Body of pancreas (tissue), 4 donors: ENCODE data around the gene RFESD. TPM values are rescaled to one million over a fixed set of nuclear protein-coding genes. Genes with fewer than 3 reads are reported as not detected.
"Not testable (repeated sequence)": the region's sequence is repeated elsewhere in the genome, so short reads cannot be mapped to it uniquely, and the experiment has no call there.

Source experiments
- ATAC-seq: fragments of 150-250 bp; one replicate; pipeline ENCODE4 v1.9.1; 2016
- DNase-seq, 4 donors: peaks; one replicate each; pipeline ENCODE4 v3.0.0-alpha.2; 2019
- H3K27ac ChIP-seq, 4 donors: fragments of 200-600 bp; sonication (generic); 1 replicate in 3 of 4; 2 replicates in 1 of 4; pipeline versions ENCODE4 v1.5.1 to v1.6.1; 2016 to 2019; ENCODE audit warnings: mild to moderate bottlenecking in 1 of 4, mixed read lengths in 1 of 4, moderate library complexity in 1 of 4
- H3K27me3 ChIP-seq, 2 donors: fragments of 200-600 bp; sonication (generic); one replicate each; pipeline ENCODE4 v1.6.0; 2016; ENCODE audit warnings: mild to moderate bottlenecking in 1 of 2
- H3K36me3 ChIP-seq, 2 donors: fragments of 200-600 bp; sonication (generic); replicated peaks in 1 of 2; 2 replicates each; pipeline ENCODE4 v1.5.1; 2016; ENCODE audit warnings: low read depth in 2 of 2; ENCODE audit not compliant: insufficient read depth in 1 of 2
- H3K4me1 ChIP-seq: fragments of 200-600 bp; sonication (generic); one replicate; pipeline ENCODE4 v1.6.0; 2016
- H3K4me3 ChIP-seq, 2 donors: fragments of 200-600 bp; sonication (generic); 1 replicate in 1 of 2; 2 replicates in 1 of 2; pipeline ENCODE4 v1.5.1; 2016 to 2019
- H3K9me3 ChIP-seq, 3 donors: fragments of 200-600 bp; sonication (generic); 1 replicate in 2 of 3; 2 replicates in 1 of 3; pipeline ENCODE4 v1.5.1; 2016
- POLR2A ChIP-seq, 3 donors: fragments of 450-650 bp; IDR thresholded peaks; one replicate each; pipeline ENCODE4 v1.6.1; 2016; ENCODE audit warnings: antibody characterized with exemption in 3 of 3, mild to moderate bottlenecking in 2 of 3
- WGBS, 2 donors: methylation state at CpG; one replicate each; pipeline ENCODE4 v1.1.5; 2017; 5-methylcytosine and 5-hydroxymethylcytosine counted together
- intact Hi-C: fragments of 100-400 bp; cut with DNase I; formaldehyde crosslinking; loops from one replicate; pipeline ENCODE4 v1.15.1; 2023
- total RNA-seq, 2 donors: library from RNA; depleted of rRNA; stranded (reverse); fragments of >200 nt; gene quantifications; one replicate each; pipeline ENCODE4 v1.1.0, GENCODE V29; 2016
- TF ChIP-seq, protein P1 (sequence below), 7 experiments: fragments of 450-650 bp in 4 of 7; fragments of 200-600 bp in 3 of 7; sonication (generic) in 3 of 7; IDR thresholded peaks; one replicate each; pipeline ENCODE4 v1.5.1; 2016 to 2019; ENCODE audit warnings: antibody characterized with exemption in 7 of 7

RFESD gene
- total RNA-seq, 2 donors from 2014 or later = 9.3 TPM; not detected in 1

DNA sequence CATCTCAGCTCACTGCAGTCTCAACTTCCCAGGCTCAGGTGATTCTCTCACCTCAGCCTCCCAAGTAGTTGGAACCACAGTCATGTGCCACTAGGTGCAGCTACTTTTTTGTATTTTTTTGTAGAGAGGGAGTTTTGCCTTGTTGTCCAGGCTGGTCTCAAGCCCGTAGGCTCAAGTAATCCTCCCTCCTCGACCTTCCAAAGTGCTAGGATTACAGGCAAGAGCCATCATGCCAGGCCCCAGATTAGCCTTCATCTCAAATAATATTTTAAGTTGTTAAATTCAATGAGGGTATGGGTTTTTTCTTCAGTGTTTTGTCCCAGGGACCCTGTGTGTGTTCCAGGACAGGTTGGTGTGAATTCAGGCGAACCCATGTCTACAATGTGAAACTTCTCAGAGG, 12.5 kb upstream of the RFESD start:
- Histone ChIP-seq H3K4me3 (no peak overlapping the region), H3K9me3 (no peaks in the 10 kb centered on the region), H3K4me1 (peaks cover 15% of the 10 kb centered on the region), H3K27ac (no peak overlapping the region), H3K27me3 (no peaks in the 10 kb centered on the region), H3K36me3 (no peaks in the 10 kb centered on the region)
- TF ChIP-seq POLR2A (IDR thresholded peaks at IDR 0.05) = no peak
- TF ChIP-seq, protein P1, sequence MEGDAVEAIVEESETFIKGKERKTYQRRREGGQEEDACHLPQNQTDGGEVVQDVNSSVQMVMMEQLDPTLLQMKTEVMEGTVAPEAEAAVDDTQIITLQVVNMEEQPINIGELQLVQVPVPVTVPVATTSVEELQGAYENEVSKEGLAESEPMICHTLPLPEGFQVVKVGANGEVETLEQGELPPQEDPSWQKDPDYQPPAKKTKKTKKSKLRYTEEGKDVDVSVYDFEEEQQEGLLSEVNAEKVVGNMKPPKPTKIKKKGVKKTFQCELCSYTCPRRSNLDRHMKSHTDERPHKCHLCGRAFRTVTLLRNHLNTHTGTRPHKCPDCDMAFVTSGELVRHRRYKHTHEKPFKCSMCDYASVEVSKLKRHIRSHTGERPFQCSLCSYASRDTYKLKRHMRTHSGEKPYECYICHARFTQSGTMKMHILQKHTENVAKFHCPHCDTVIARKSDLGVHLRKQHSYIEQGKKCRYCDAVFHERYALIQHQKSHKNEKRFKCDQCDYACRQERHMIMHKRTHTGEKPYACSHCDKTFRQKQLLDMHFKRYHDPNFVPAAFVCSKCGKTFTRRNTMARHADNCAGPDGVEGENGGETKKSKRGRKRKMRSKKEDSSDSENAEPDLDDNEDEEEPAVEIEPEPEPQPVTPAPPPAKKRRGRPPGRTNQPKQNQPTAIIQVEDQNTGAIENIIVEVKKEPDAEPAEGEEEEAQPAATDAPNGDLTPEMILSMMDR (IDR thresholded peaks at IDR 0.05) = no peak
- no peak for DNase-seq
- intact Hi-C loops = no loop called here
- ATAC-seq = no peak
- WGBS, 2 donors = 95 to 98% methylated on average over 3 of the region's 3 CpGs

DNA sequence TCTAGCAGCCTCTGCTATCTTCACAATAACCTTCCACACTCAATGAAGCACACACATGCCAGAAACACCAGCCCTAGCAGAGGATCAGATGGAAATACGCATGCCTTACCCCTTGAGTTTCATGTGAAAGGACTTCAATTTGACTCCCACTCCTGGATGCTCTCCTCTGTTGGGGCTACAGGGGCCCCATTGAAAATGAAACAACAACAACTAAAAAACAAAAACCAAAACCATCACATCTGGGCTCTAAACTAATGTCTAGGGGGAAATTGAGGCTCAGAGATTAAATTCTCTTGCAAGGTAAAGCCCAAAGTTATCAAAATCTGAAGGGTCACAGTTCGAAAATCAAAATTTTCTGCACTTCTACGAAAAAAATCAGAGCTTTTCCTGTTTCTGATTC, 7.9 kb upstream of the RFESD start:
- H3K27ac ChIP-seq = no peak overlapping the region
- no peak for DNase-seq
- WGBS, 2 donors = 79 to 80% methylated on average over 3 of the region's 3 CpGs
- H3K9me3 ChIP-seq = no peaks in the 10 kb centered on the region
- peaks cover 33% of the 10 kb centered on the region for H3K4me1 ChIP-seq
- H3K27me3 ChIP-seq = no peaks in the 10 kb centered on the region
- H3K4me3 ChIP-seq = no peak overlapping the region
- intact Hi-C loops = no loop called here
- no peaks in the 10 kb centered on the region for H3K36me3 ChIP-seq
- no peak for ATAC-seq
- TF ChIP-seq, protein P1 (IDR thresholded peaks at IDR 0.05) = no peak
- TF ChIP-seq POLR2A (IDR thresholded peaks at IDR 0.05) = no peak

DNA sequence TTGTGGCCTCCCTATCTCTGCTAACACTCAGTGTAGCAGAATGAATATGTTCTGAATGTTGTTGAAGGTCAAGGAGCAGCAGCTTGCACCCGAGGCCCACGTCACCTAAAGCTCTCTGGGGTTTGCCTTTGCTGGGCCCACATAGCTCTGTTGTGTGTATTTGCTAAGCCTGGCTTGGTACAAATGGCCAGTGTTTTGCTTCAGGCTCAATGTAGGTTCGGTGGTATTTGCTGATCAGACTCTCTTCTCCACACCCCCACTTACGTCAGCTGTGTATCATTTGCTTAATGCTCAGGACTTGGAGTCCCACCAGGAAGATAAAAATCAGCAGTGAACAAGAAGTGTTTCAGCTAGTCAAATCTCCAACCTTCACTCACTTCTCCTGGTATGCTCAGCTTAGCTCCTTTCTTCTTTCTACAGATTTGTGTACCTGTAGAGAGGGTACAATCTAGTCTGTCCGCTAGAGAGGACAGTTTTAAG, 4.8 kb upstream of the RFESD start:
- Histone ChIP-seq H3K4me1 (peaks cover 51% of the 10 kb centered on the region), H3K27me3 (no peaks in the 10 kb centered on the region), H3K4me3 (no peak overlapping the region), H3K9me3 (no peaks in the 10 kb centered on the region), H3K27ac (peak overlapping the region; percentile 87 to 96 (median 91)), H3K36me3 (no peaks in the 10 kb centered on the region)
- intact Hi-C loops = no loop called here
- ATAC-seq = peak; percentile 81
- WGBS, 2 donors = 27 to 41% methylated on average over 5 of the region's 5 CpGs
- TF ChIP-seq POLR2A (IDR thresholded peaks at IDR 0.05) = peak; percentile 63 to 93 (median 91)
- TF ChIP-seq, protein P1 (IDR thresholded peaks at IDR 0.05) = peak in 1 of 7 experiments; percentile 15
- peak; percentile 84 to 97 (median 88) for DNase-seq

DNA sequence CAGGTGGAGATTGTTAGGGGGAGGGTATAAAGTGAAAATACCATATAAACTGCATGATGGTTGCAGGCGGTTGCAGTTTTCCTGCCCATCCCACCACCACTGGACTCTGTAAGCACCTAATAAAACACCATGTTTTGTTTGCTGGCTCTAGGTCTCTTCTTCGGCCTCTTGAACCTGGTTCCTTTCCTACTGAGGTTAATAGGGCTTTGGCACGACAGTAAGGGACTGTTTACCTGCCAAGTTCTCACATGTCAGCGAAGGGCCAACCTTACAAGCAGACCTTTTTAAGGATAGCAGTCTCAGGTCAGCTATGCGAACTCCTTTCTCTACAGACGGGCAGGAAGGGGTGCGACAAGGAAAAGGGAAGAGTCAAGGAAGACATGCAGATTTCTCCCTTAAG, 3.4 kb upstream of the RFESD start:
- H3K4me3 ChIP-seq = no peak overlapping the region
- WGBS, 2 donors = 88 to 94% methylated on average over 7 of the region's 7 CpGs
- intact Hi-C loops = no loop called here
- TF ChIP-seq, protein P1 (IDR thresholded peaks at IDR 0.05) = no peak
- no peak for TF ChIP-seq POLR2A (IDR thresholded peaks at IDR 0.05)
- H3K9me3 ChIP-seq = no peaks in the 10 kb centered on the region
- no peaks in the 10 kb centered on the region for H3K27me3 ChIP-seq
- ATAC-seq = no peak
- no peak for DNase-seq
- H3K4me1 ChIP-seq = peaks cover 64% of the 10 kb centered on the region
- H3K27ac ChIP-seq = peak overlapping the region in 1 of 4 donors; percentile 87
- H3K36me3 ChIP-seq = no peaks in the 10 kb centered on the region

DNA sequence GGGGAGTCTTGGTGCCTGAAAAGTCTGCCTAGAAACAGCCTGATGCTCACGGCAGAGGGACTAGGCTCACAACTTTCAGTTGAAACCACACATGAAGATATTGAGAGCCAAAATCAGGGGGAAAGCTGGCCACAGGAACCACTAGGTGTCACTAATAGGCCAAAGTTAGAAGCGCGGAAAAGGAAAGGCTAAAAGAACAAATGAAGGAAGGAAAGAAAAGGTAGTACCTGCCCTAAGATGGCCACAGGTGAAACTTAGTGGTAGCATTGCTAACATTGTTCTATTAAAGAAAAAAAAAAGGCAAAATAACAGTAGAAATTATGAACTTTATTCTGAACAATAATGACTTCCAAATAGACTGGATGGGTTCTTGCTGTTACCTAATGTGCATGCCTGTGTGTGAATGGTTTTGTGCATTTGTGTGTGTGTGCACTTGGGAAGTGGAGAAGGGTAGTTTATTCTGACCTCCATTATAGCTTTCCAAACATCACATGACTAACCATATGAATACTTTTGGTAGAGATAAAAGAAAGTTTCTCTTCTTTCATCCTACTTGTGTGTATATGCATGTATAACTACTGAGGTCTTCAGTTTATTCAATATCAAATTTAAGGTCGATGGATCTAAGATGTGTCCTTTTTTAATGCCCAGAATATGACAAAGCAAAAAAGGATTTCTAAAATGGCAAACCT, 2.1 kb upstream of the RFESD start:
- intact Hi-C loops = no loop called here
- DNase-seq = peak; percentile 61 to 75 (median 66)
- ATAC-seq = no peak
- H3K4me3 ChIP-seq = no peak overlapping the region
- 7 to 10% methylated on average over 4 of the region's 4 CpGs for WGBS, 2 donors
- peak overlapping the region; percentile 57 to 97 (median 78) for H3K27ac ChIP-seq
- peaks cover 75% of the 10 kb centered on the region for H3K4me1 ChIP-seq
- H3K36me3 ChIP-seq = no peaks in the 10 kb centered on the region
- no peaks in the 10 kb centered on the region for H3K27me3 ChIP-seq
- TF ChIP-seq, protein P1 (IDR thresholded peaks at IDR 0.05) = peak; percentile 46 to 94 (median 79)
- TF ChIP-seq POLR2A (IDR thresholded peaks at IDR 0.05) = no peak
- H3K9me3 ChIP-seq = no peaks in the 10 kb centered on the region

DNA sequence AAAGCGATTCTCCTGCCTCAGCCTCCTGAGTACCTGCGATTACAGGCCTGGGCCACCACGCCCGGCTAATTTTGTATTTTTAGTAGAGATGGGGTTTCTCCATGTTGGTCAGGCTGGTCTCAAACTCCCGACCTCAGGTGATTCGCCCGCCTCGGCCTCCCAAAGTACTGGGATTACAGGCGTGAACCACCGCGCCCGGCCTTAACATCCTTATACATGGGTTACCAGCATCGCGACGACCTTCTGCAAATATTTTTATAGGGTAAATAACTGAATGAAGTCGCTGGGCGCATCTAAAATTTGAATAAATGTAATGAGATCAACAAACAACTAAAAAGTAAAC, 380 bp upstream of the RFESD start:
- WGBS, 2 donors = 55 to 57% methylated on average over 17 of the region's 17 CpGs
- H3K4me1 ChIP-seq = peaks cover 81% of the 10 kb centered on the region
- H3K27me3 ChIP-seq, H3K36me3 ChIP-seq, H3K4me3 ChIP-seq, DNase-seq, H3K9me3 ChIP-seq, intact Hi-C loops: not testable (repeated sequence)
- ATAC-seq = peak; percentile 1
- peak overlapping the region; percentile 93 to 99 (median 96) for H3K27ac ChIP-seq
